Activated T-cell treated with anti-CD3 and anti-CD28 coated beads for 4 hours (primary cell): ENCODE measurements around the gene USP32.
"Not testable (repeated sequence)": the region's sequence is repeated elsewhere in the genome, so short reads cannot be mapped to it uniquely, and the experiment has no call there.

Experiments used
- DNase-seq: peaks from one replicate; pipeline ENCODE4 v3.0.0-alpha.2; 2020

Gene USP32, protein sequence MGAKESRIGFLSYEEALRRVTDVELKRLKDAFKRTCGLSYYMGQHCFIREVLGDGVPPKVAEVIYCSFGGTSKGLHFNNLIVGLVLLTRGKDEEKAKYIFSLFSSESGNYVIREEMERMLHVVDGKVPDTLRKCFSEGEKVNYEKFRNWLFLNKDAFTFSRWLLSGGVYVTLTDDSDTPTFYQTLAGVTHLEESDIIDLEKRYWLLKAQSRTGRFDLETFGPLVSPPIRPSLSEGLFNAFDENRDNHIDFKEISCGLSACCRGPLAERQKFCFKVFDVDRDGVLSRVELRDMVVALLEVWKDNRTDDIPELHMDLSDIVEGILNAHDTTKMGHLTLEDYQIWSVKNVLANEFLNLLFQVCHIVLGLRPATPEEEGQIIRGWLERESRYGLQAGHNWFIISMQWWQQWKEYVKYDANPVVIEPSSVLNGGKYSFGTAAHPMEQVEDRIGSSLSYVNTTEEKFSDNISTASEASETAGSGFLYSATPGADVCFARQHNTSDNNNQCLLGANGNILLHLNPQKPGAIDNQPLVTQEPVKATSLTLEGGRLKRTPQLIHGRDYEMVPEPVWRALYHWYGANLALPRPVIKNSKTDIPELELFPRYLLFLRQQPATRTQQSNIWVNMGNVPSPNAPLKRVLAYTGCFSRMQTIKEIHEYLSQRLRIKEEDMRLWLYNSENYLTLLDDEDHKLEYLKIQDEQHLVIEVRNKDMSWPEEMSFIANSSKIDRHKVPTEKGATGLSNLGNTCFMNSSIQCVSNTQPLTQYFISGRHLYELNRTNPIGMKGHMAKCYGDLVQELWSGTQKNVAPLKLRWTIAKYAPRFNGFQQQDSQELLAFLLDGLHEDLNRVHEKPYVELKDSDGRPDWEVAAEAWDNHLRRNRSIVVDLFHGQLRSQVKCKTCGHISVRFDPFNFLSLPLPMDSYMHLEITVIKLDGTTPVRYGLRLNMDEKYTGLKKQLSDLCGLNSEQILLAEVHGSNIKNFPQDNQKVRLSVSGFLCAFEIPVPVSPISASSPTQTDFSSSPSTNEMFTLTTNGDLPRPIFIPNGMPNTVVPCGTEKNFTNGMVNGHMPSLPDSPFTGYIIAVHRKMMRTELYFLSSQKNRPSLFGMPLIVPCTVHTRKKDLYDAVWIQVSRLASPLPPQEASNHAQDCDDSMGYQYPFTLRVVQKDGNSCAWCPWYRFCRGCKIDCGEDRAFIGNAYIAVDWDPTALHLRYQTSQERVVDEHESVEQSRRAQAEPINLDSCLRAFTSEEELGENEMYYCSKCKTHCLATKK (N-terminal part only)

DNA sequence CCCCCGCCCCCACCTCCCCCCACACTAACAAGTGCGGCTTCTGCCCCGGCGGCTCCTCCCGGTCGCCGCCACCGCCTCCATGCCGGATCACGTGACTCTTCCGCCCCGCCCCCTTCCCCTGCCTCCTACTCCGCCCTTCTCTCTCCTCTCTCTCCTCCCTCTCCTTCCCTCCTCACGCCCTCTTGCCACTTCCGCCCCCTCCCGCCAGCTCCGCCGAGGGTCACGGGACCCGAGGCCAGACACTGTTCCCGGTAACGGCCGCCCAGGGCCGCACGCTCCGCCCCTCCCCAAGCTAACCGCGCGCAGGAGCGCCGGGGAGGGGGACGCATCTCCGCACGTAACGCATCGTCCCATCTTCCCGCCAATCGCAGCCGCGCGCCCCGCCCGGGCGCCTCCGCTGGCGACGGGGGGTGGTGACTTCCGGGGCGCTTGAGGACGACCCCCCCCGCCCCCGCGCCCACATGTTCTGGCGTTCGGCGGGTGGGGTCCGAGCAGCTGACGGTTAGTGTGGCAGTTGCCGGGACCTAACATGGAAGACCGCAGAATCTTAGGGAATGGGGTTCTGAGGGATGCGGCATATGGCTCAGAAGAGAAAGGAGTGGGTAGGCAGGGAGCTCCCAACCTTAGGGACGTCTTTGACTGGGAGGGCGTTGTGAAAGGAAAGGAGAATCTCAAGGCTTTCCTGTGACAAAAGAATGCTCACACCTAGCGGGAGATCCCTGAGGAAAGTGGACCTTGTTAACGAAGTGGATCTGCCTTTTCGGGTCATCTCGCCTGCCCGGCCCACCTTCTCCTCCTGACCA lies at the start of gene USP32:
Gene USP32 (minus strand): TSS at position 92 of the 803 bp plus-strand sequence. CDS start 194 bp downstream, outside the sequence.
- peak; percentile 98 for DNase-seq

DNA sequence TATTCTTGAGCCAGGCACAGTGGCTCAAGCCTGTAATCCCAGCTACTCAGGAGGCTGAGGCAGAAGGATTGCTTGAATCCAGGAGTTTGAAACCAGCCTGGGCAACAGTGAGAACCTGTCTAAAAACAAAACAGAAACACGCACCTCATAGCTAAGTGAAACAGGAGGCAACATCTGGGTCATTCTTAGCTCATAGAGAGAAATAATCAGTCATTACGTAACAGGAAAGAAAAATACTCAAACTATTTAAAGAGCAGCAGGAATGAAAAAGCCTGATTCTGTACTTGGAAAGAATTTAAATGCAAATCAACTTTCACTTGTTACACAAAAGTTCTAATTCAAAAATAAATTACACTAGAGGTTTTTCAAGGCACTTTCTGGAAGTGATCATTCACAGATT lies 47.6 kb upstream of the USP32 start:
- DNase-seq, result no peak

DNA sequence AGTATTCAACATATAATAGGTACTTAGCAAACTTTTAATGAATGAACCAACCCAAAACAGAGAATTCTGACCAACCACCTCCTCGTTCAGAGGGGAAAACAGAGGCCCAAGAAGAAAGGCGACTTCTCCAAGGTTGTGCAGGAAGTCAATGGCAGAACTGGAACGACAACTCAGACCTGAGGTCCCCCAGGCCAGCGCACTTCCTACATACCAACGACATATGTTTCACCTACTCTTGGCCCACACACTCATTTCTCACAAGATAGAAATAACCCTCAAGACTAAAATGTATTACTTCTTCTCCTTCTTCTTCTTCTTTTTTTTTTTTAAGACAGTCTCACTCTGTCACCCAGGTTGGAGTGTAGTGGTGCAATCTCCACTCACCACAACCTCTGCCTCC lies 44.7 kb upstream of the USP32 start:
- DNase-seq, result no peak

DNA sequence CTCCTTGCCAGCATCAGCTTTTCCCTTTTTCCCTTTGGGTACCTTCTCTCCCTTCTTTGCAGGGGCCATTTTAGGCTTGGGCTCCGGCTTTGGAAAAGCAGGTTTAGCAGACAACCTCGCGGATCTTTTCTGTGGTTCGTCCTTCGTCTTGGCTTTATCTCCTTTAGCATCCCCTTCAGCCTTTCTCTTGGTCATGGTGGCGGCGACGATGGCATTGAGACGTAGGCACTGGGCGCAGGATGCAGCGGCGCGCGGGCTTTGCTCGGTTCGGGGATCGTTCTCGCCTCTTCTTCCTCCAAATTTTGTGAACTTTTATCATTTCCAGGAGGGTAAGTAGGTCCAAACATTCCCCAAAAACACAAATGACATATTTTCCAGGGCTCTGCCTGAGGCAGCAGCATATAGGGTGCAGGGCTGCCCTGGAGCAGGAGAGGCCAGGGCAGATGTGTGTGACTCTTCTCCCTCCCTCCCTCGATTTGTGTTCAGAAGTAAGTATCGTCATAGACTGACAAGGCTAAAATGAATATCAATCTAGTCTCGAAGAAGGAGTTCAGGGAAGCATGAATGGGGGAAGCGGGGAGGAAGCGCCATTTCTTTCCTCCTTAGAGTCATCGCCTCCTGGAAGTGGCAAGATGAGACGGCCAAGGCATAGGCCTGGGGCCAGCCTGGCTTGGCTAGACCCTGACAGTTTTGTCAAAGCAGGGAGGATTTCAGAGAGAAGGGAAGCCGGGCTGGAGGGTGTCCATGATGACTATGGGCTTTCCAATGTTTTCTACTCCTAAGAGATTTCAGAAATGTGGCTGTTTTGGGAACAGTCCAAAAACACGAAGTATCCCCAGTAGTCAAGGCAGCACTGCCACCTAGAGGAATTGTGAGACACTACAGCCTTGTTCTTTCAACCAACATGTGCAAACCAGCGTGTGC lies 43.6 kb upstream of the USP32 start:
- peak; percentile 47 for DNase-seq

DNA sequence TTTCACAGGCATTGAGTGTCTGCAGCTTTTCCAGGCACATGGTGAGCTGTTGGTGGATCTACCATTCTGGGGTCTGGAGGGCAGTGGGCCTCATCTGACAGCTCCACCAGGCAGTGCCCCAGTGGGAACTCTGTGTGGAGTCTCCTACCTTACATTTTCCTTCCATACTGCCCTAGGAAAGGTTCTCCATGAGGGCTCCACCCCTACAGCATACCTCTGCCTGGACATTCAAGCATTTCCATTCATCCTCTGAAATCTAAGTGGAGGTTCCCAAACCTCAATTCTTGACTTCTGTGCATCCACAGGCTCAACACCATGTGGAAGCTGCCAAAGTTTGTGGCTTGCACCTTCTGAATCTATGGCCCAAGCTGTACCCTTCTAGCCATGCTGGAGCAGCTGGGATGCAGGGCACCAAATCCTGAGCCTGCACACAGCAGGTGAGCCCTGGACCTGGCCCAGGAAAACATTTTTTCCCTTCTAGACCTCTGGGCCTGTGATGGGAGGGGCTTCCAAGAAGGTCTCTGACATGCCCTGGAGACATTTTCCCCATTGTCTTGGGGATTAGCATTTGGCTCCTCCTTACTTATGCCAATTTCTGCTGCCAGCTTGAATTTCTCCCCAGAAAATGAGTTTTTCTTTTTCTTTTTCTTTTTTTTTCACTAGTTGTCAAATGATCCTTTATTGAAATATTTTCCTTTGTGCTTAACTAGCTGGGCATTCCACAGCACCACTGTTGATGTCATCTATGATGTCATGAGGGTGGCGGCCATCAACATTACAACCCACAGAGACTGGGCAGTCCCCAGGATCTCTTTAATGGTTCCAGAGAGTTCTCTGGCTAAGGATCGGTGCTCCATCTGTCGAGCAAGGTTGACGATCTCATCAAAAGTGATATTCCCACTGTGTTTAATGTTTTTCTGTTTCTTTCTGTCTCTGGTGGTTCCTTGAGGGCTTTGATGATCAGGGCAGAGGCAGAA lies 41.4 kb upstream of the USP32 start:
- not testable (repeated sequence) for DNase-seq

DNA sequence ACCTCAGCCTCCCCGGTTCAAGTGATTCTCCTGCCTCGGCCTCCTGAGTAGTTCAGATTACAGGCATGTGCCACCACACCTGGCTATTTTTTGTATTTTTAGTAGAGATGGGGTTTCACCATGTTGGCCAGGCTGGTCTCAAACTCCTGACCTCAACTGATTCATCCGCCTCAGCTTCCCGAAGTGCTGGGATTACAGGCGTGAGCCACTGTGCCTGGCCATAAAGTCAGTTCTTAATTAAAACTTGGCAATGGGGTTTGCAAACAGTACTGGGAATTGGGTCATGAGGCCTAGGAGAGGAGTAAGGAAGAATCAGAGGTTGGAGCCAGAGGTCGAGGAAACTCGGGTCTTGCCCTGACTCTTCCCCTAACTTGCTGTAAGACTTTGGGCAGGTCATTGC lies 38.6 kb upstream of the USP32 start:
- DNase-seq, result not testable (repeated sequence)

DNA sequence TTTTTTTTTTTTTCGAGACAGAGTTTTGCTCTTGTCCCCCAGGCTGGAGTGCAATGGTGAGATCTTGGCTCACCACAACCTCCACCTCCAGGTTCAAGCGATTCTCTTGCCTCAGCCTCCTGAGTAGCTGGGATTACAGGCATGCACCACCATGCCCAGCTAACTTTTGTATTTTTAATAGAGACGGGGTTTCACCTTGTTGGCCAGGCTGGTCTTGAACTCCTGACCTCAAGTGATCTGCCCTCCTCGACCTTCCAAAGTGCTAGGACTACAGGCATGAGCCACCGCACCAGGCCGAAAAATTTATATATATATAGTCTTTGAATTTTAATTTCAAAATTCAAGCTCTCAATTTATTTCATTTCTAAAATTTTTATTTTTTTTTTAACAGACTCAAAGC lies 36.6 kb upstream of the USP32 start:
- not testable (repeated sequence) for DNase-seq

DNA sequence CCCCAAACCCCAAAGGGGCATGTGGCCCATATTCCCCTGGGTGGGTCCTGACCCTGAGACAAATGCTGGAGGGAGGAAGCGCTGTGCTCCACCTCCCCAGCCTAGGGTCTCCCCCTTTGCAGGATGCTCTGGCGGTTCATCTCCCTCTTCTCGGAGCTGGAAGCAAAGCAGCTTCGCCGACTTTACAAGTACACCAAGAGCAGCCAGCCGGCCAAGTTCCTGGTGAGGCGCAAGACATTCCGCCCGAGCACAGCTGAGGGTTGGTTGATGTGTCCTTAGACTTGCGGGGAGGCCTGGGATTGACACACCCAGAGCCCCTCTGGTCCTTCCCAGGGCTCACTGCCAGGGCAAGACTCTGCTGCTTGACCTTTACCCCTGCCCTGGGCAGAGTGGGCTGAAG lies 34.7 kb upstream of the USP32 start:
- DNase-seq, result no peak

DNA sequence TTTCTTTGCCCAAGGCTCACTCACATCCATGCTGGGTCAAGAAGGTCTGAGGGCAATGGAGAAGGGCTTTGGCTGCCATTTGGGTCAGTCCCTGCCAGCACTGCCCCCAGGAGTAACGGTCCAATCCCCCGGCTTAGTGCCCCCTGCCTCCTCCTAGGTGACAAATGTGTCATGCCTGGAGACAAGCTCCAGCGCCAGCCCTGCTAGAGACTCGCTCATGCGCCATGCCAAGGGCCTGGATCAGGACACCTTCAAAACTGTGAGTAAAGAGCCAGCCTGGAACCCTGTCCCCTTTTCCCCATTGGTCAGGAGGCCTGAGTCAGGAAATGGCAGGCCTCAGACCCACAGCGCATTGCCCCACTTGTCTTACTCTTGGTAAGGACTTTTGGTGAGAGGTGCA lies 33.7 kb upstream of the USP32 start:
- no peak for DNase-seq

DNA sequence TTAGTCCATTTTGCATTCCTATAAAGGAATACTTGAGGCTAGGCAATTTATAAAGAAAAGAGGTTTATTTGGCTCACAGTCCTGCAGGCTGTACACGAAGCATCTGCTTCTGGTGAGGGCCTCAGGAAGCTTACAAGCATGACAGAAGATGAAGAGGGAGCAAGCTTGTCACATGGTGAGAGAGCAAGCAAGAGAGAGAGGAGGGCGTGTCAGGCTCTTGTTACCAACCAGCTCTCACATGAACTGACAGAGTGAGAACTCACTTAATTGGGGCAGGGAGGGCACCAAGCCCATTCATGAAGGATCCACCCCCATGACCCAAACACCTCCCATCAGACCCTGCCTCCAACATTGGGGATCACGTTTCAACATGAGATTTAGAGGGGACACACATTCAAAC lies 31.9 kb upstream of the USP32 start:
- DNase-seq, result no peak

DNA sequence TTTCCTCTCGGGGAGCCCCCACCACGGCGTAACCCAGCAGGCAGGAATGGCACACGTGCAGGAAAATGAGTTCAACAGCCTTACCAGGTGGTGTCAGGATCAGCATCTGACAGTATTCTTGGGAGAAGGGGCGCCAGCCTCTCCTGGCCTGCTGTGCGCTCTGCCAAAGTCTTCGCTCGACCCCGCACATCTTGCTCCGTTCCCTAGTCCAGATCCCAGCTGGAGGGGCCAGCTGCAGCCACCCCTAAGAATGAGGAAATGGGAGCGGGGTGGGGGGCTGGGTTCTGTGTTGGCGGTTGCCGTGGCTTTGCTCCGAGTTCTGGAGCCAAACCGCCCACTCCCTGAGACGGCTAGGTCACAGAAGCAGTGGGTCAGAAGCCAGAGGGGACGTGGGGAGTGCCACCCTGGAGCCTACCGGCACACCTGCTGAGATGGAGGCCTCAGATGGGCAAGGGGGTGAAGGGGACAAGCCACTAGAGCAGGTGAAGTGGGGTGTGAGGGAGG lies 30.3 kb upstream of the USP32 start, which contains the start of gene CHCT1:
Gene CHCT1 (plus strand): TSS at position 328 of the 504 bp plus-strand sequence. CDS start 104 bp downstream, at position 432.
- DNase-seq, result no peak

DNA sequence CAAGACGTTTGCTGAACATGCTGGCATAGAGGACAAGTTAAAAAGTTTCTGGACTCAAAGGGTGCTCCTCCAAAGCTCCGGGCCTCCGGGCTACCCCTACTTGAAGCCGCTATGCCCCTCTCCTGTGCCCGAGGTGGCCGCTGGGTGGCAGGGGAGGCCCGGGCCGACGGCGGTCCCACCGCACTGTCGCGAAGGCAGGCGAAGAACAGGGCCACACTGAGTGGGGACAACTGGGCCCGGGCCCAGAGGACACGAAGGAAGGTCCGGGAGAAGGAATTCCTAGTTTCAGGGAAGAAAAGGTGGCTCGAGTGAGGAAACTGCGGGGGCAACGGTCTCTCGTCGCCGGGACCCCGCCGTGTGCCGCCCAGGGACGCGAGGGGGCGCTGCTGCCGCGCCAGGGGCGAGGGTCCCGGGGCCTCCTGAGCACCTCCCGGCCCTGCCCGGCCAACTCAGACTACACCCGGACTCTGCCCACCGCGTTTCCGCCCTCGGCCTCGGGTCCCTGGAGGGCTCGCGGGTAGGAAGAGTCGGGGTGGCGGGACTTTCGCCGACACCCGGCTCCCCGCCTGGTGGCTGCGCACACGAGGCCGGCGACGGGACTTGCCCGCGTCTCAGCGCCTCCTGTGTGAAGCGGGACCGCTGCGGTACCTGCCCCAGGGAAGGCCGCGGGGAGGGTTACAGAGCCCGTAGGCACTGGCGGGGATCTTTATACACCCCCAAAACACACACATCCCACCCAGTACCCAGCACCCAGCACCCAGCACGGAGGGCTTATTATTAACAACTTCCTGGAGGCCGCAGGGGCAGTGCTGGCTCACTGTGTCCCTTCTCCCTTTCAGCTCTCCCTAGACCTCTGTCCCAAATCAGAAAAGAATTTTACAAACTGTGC lies 29.6 kb upstream of the USP32 start:
- DNase-seq, result peak; percentile 66

DNA sequence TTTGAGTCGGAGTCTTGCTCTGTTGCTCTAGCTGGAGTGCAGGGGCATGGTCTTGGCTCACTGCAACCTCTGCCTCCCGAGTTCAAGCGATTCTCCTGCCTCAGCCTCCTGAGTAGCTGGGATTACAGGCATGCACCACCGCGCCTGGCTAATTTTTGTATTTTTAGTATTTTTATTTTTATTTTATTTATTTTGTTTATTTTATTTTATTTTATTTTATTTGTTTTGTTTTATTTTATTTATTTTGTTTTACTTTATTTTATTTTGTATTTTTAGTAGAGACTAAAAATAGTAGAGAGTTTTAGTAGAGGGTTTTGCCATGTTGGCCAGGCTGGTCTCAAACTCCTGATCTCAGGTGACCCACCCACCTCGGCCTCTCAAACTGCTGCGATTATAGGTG lies 27.9 kb upstream of the USP32 start:
- not testable (repeated sequence) for DNase-seq

DNA sequence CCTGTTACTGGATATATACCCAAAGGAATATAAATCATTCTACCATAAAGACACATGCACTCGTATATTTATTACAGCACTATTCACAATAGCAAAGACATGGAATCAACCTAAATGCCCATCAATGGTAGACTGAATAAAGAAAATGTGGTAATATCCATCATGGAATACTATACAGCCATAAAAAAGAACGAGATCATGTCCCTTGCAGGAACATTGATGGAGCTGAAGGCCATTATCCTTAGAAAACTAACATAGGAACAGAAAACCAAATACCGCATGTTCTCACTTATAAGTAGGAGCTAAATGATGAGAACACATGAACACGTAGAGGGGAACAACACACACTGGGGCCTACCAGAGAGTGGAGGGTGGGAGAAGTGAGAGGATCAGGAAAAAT lies 27.1 kb upstream of the USP32 start:
- not testable (repeated sequence) for DNase-seq

DNA sequence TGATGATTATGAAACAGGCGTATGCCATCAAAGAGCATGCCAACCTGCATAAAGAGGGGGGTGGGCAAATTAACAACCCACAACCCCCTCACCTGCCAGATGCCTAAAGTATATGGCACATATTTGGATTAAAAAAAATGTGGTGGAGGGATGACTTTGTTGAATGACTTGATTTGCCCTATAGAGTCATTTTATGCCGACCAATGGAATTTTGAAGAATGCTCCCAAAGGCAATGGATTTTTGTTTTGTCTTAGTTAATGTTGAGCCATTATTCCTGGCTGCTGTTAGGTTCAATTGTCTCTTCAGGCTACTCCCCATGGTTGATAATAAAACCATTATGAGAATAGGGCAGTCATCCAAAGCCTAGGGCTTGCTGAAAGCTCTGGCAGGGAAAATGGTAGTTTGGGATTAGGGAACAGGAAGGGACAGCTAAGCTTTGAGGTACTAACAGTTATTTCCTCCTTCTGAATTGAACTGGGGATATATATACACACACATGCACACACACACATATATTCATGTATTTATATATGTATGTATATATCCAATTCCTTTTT lies 24.5 kb upstream of the USP32 start:
- no peak for DNase-seq

DNA sequence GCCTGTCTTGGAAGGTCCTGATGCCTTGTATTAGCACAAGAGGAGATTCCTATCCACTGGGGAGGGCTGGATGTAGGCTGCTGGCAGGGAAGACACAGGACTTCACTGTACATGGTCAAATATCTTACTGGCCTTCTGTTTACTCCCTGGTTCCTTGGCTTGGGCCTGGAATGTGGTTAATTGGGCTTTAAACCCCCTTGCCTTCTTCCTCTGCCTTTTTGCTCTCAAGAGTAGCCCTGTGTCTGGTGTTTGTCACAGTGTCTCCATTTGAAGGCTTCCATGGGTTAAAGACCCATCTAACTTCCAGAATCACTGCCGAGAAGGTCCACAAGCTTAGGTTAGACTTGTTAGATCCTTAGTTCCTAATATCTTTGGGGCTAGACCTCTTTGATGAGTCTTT lies 23.2 kb upstream of the USP32 start:
- DNase-seq, result no peak

DNA sequence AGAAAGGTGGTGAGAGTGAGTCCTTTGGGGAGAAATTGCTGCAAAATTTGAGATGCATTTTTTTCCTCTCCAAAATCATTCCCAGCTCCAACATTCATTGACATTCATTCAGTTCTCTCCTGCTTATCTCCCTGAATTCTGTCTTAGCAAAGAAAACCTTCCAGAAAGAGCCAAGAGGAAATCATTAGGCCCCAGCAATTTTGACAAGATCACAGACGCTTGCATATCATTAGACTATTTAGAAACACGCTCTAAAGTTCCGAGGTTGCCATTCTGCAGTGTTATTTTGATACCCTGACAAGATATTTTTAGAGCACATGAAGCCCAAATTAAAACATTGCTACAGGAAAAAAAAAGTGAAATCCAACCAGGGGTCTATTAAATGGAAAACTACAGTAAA lies 20.8 kb upstream of the USP32 start:
- DNase-seq, result no peak

DNA sequence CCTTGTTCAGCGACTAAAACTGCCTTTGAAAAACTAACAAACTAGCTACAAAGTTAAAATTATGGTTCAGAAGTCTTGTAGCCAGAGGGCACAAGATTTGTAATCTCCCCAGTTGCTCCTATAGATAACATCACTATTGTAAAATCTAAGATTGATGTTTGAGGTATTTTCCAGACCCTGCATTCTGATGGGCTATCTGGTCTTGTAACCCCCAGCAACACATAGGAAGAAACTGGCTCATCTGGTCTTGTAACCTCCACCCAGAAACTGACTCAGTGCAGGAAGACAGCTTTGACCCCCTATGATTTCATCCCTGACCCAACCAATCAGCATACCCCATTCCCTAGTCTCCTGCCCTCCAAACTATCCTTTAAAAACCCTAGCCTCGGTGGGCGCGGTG lies 18.1 kb upstream of the USP32 start:
- no peak for DNase-seq
